ENCODE results near the gene GADL1.

- TF ChIP-seq, protein P1, sequence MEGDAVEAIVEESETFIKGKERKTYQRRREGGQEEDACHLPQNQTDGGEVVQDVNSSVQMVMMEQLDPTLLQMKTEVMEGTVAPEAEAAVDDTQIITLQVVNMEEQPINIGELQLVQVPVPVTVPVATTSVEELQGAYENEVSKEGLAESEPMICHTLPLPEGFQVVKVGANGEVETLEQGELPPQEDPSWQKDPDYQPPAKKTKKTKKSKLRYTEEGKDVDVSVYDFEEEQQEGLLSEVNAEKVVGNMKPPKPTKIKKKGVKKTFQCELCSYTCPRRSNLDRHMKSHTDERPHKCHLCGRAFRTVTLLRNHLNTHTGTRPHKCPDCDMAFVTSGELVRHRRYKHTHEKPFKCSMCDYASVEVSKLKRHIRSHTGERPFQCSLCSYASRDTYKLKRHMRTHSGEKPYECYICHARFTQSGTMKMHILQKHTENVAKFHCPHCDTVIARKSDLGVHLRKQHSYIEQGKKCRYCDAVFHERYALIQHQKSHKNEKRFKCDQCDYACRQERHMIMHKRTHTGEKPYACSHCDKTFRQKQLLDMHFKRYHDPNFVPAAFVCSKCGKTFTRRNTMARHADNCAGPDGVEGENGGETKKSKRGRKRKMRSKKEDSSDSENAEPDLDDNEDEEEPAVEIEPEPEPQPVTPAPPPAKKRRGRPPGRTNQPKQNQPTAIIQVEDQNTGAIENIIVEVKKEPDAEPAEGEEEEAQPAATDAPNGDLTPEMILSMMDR (IDR thresholded peaks at IDR 0.05): no peak
- TF ChIP-seq EP300 (IDR thresholded peaks at IDR 0.05) (no peak), POLR2A (IDR thresholded peaks at IDR 0.05) (no peak)
These were observed 134.3 kb downstream of the GADL1 start for GRCh38 chr3:30760040-30760695.

Data from tibial nerve (tissue), 4 donors.